ENCODE measurements around the gene MACROD1. TPM values are rescaled to one million over a fixed set of nuclear protein-coding genes. Genes with fewer than 3 reads are reported as not detected.

The MACROD1 gene
- total RNA-seq, 1 donor from 2014 or later, result 3.4 TPM

GRCh38 chr11:64062185-64063039 is 103.5 kb downstream of the MACROD1 start:
- H3K9me3 ChIP-seq (ENCODE audit: insufficient read depth, low read depth, low read length), result no peaks in the 10 kb centered on the region
- peaks cover 7% of the 10 kb centered on the region for H4K20me1 ChIP-seq (ENCODE audit: insufficient read depth, low read length)
- Mint-ChIP-seq H3K4me1 (ENCODE audit: low read depth, unreplicated experiment) (peaks cover 1% of the 10 kb centered on the region), H3K4me3 (ENCODE audit: unreplicated experiment) (no peak overlapping the region), H3K36me3 (ENCODE audit: low read depth, unreplicated experiment) (no peaks in the 10 kb centered on the region), H3K27me3 (ENCODE audit: low read depth, unreplicated experiment) (peaks cover 54% of the 10 kb centered on the region), H3K27ac (ENCODE audit: unreplicated experiment) (no peak overlapping the region), H3K9me3 (ENCODE audit: unreplicated experiment) (no peaks in the 10 kb centered on the region)
- H3K4me2 ChIP-seq (ENCODE audit: low read length), result no peak overlapping the region
- TF ChIP-seq EZH2 (IDR thresholded peaks at IDR 0.05; ENCODE audit: insufficient read depth, low read length), result no peak
- TF ChIP-seq, protein P1, sequence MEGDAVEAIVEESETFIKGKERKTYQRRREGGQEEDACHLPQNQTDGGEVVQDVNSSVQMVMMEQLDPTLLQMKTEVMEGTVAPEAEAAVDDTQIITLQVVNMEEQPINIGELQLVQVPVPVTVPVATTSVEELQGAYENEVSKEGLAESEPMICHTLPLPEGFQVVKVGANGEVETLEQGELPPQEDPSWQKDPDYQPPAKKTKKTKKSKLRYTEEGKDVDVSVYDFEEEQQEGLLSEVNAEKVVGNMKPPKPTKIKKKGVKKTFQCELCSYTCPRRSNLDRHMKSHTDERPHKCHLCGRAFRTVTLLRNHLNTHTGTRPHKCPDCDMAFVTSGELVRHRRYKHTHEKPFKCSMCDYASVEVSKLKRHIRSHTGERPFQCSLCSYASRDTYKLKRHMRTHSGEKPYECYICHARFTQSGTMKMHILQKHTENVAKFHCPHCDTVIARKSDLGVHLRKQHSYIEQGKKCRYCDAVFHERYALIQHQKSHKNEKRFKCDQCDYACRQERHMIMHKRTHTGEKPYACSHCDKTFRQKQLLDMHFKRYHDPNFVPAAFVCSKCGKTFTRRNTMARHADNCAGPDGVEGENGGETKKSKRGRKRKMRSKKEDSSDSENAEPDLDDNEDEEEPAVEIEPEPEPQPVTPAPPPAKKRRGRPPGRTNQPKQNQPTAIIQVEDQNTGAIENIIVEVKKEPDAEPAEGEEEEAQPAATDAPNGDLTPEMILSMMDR (IDR thresholded peaks at IDR 0.05; ENCODE audit: insufficient read depth, low read depth, low read length), result no peak
- FAIRE-seq, result no peak
- H3K4me3 ChIP-seq (ENCODE audit: insufficient read depth, low read depth, low read length), result no peak overlapping the region
- no peak overlapping the region for H2AFZ ChIP-seq (ENCODE audit: low read depth, low read length)
- H3K27me3 ChIP-seq (ENCODE audit: insufficient read depth, low read length), result peaks cover 9% of the 10 kb centered on the region
- no peak overlapping the region for H3K9ac ChIP-seq (ENCODE audit: low read length)
- no peak for DNase-seq (ENCODE audit: low read depth)
- H3K79me2 ChIP-seq (ENCODE audit: insufficient read depth, low read length), result no peaks in the 10 kb centered on the region
- no peaks in the 10 kb centered on the region for H3K36me3 ChIP-seq (ENCODE audit: insufficient read depth, low read length)
- H3K27ac ChIP-seq (ENCODE audit: low read depth, low read length), result no peak overlapping the region
- peaks cover 8% of the 10 kb centered on the region for H3K4me1 ChIP-seq (ENCODE audit: insufficient read depth, low read length)

- Histone ChIP-seq H3K9me3 (ENCODE audit: insufficient read depth, low read depth, low read length) (no peaks in the 10 kb centered on the region), H4K20me1 (ENCODE audit: insufficient read depth, low read length) (peaks cover 7% of the 10 kb centered on the region), H3K9ac (ENCODE audit: low read length) (peak overlapping the region; percentile 56), H3K4me3 (ENCODE audit: insufficient read depth, low read depth, low read length) (peak overlapping the region; percentile 61), H3K79me2 (ENCODE audit: insufficient read depth, low read length) (no peaks in the 10 kb centered on the region), H3K4me1 (ENCODE audit: insufficient read depth, low read length) (peaks cover 8% of the 10 kb centered on the region), H3K27ac (ENCODE audit: low read depth, low read length) (no peak overlapping the region), H3K36me3 (ENCODE audit: insufficient read depth, low read length) (no peaks in the 10 kb centered on the region), H2AFZ (ENCODE audit: low read depth, low read length) (peak overlapping the region; percentile 94), H3K4me2 (ENCODE audit: low read length) (peak overlapping the region; percentile 90), H3K27me3 (ENCODE audit: insufficient read depth, low read length) (peaks cover 9% of the 10 kb centered on the region)
- FAIRE-seq (no peak), DNase-seq (ENCODE audit: low read depth) (no peak)
- Mint-ChIP-seq H3K27me3 (ENCODE audit: low read depth, unreplicated experiment) (peaks cover 48% of the 10 kb centered on the region), H3K27ac (ENCODE audit: unreplicated experiment) (peak overlapping the region; percentile 12), H3K4me1 (ENCODE audit: low read depth, unreplicated experiment) (peaks cover 1% of the 10 kb centered on the region), H3K4me3 (ENCODE audit: unreplicated experiment) (peak overlapping the region; percentile 80), H3K36me3 (ENCODE audit: low read depth, unreplicated experiment) (no peaks in the 10 kb centered on the region), H3K9me3 (ENCODE audit: unreplicated experiment) (no peaks in the 10 kb centered on the region)
- TF ChIP-seq, protein P1 (IDR thresholded peaks at IDR 0.05; ENCODE audit: insufficient read depth, low read depth, low read length), result no peak
- TF ChIP-seq EZH2 (IDR thresholded peaks at IDR 0.05; ENCODE audit: insufficient read depth, low read length), result peak; percentile 10
Observed at GRCh38 chr11:64060861-64061444, 105.0 kb downstream of the MACROD1 start.

All from astrocyte (in vitro differentiated cells and primary cell).